Sigmoid colon (tissue), 7 donors: ENCODE data around the gene AVPR2. TPM values are rescaled to one million over a fixed set of nuclear protein-coding genes. Genes with fewer than 3 reads are reported as not detected.
A peak's percentile ranks its signal among the peaks of the same experiment; 100 is the strongest.

Experiments
- DNase-seq: peaks from one replicate; pipeline ENCODE4 v3.0.0-alpha.2; 2019
- H3K27ac ChIP-seq, 4 donors: fragments of 200-600 bp; sonication (generic); one replicate each; pipeline ENCODE4 v1.5.1; 2016 to 2019; ENCODE audit warnings: mild to moderate bottlenecking in 1 of 4
- H3K27me3 ChIP-seq, 3 donors: fragments of 200-600 bp; sonication (generic); one replicate each; pipeline ENCODE4 v1.5.1; 2019; ENCODE audit warnings: mild to moderate bottlenecking in 1 of 3
- H3K36me3 ChIP-seq, 4 donors: fragments of 200-600 bp; sonication (generic); one replicate each; pipeline ENCODE4 v1.5.1; 2016 to 2019
- H3K4me1 ChIP-seq, 4 donors: fragments of 200-600 bp; sonication (generic); one replicate each; pipeline ENCODE4 v1.5.1; 2017 to 2019
- H3K4me3 ChIP-seq, 4 donors: fragments of 200-600 bp; sonication (generic); one replicate each; pipeline ENCODE4 v1.5.1; 2017 to 2019; ENCODE audit warnings: mild to moderate bottlenecking in 2 of 4, moderate library complexity in 1 of 4
- H3K9me3 ChIP-seq, 4 donors: fragments of 200-600 bp in 3 of 4; sonication (generic) in 3 of 4; one replicate each; pipeline versions ENCODE4 v1.5.1 to v1.6.1; 2013 to 2019
- CTCF ChIP-seq, 4 experiments: fragments of 450-650 bp in 3 of 4; fragments of 200-600 bp in 1 of 4; IDR thresholded peaks; one replicate each; pipeline ENCODE4 v1.5.1; 2016 to 2019; ENCODE audit warnings: antibody characterized with exemption in 4 of 4, mild to moderate bottlenecking in 3 of 4, moderate library complexity in 2 of 4
- EP300 ChIP-seq, 4 donors: sonication (generic); formaldehyde crosslinking; IDR thresholded peaks; one replicate each; pipeline ENCODE4 v1.6.1; 2017; ENCODE audit warnings: antibody characterized with exemption in 4 of 4
- POLR2A ChIP-seq, 2 donors: fragments of 450-650 bp; IDR thresholded peaks; one replicate each; pipeline ENCODE4 v1.6.1; 2016; ENCODE audit warnings: antibody characterized with exemption in 2 of 2, mild to moderate bottlenecking in 2 of 2, moderate library complexity in 2 of 2
- POLR2AphosphoS5 ChIP-seq, 4 donors: sonication (generic); formaldehyde crosslinking; IDR thresholded peaks; one replicate each; pipeline ENCODE4 v1.6.1; 2017; ENCODE audit warnings: antibody characterized with exemption in 4 of 4
- WGBS, 2 donors: extraction: QIAGEN DNeasy Blood & Tissue Kit; methylation state at CpG; one replicate each; pipeline ENCODE4 v1.1.7; 2013; 5-methylcytosine and 5-hydroxymethylcytosine counted together
- intact Hi-C: fragments of 100-400 bp; cut with DNase I; formaldehyde crosslinking; loops from one replicate; pipeline ENCODE4 v1.15.1; 2023
- polyA plus RNA-seq, 3 donors: library from polyadenylated mRNA; stranded (reverse); fragments of 200-250 nt; gene quantifications; one replicate each; pipeline ENCODE4 v1.2.3, GENCODE V29; 2013
- total RNA-seq, 4 donors: library from RNA; depleted of rRNA; stranded (reverse); fragments of >200 nt; gene quantifications; one replicate each; pipeline ENCODE4 v1.1.0, GENCODE V29; 2016
- donor health status: healthy with polysubstance abuse.
- donor health status: Bipolar disorder and iron deficiency.
- donor health status: healthy.

AVPR2 gene
- total and polyA plus RNA-seq, 7 donors: 1.1 to 2.2 (median 1.1) TPM; not detected in 2

GRCh38 chrX:153909024-153909979 lies 4.8 kb downstream of the AVPR2 start:
- 84 to 88% methylated on average over 37 of the region's 37 CpGs for WGBS, 2 donors
- peak; percentile 61 for DNase-seq
- intact Hi-C loops: no loop called here

GRCh38 chrX:153909980-153910360 lies 5.5 kb downstream of the AVPR2 start:
- 93 to 95% methylated on average over 25 of the region's 25 CpGs for WGBS, 2 donors
- no peaks in the 10 kb centered on the region for H3K9me3 ChIP-seq
- H3K4me1 ChIP-seq: no peaks in the 10 kb centered on the region
- intact Hi-C loops: no loop called here
- no peak overlapping the region for H3K4me3 ChIP-seq
- peaks cover 0 to 6% (median 0%) of the 10 kb centered on the region in 3 donors for H3K27me3 ChIP-seq
- DNase-seq: no peak
- H3K36me3 ChIP-seq: no peaks in the 10 kb centered on the region
- no peak overlapping the region for H3K27ac ChIP-seq
- TF ChIP-seq POLR2AphosphoS5 (IDR thresholded peaks at IDR 0.05) (no peak), POLR2A (IDR thresholded peaks at IDR 0.05) (no peak), CTCF (IDR thresholded peaks at IDR 0.05) (no peak), EP300 (IDR thresholded peaks at IDR 0.05) (no peak)

More at GRCh38 chrX:153909024-153909979, 4.8 kb downstream of the AVPR2 start:
- H3K27ac ChIP-seq: no peak overlapping the region
- peaks cover 0 to 6% (median 0%) of the 10 kb centered on the region in 3 donors for H3K27me3 ChIP-seq
- H3K4me1 ChIP-seq: peaks cover 0 to 4% (median 0%) of the 10 kb centered on the region in 4 donors
- no peak overlapping the region for H3K4me3 ChIP-seq
- TF ChIP-seq CTCF (IDR thresholded peaks at IDR 0.05): no peak
- no peak for TF ChIP-seq EP300 (IDR thresholded peaks at IDR 0.05)
- TF ChIP-seq POLR2A (IDR thresholded peaks at IDR 0.05): no peak
- no peak for TF ChIP-seq POLR2AphosphoS5 (IDR thresholded peaks at IDR 0.05)
- H3K9me3 ChIP-seq: no peaks in the 10 kb centered on the region
- H3K36me3 ChIP-seq: no peaks in the 10 kb centered on the region

- no peak overlapping the region for H3K27ac ChIP-seq
- peaks cover 0 to 6% (median 0%) of the 10 kb centered on the region in 3 donors for H3K27me3 ChIP-seq
- H3K4me3 ChIP-seq: no peak overlapping the region
- no peaks in the 10 kb centered on the region for H3K9me3 ChIP-seq
- H3K36me3 ChIP-seq: no peaks in the 10 kb centered on the region
- no peaks in the 10 kb centered on the region for H3K4me1 ChIP-seq
- DNase-seq: no peak
- intact Hi-C loops: no loop called here
- no peak for TF ChIP-seq POLR2AphosphoS5 (IDR thresholded peaks at IDR 0.05)
- no peak for TF ChIP-seq POLR2A (IDR thresholded peaks at IDR 0.05)
- no peak for TF ChIP-seq CTCF (IDR thresholded peaks at IDR 0.05)
- 95 to 96% methylated on average over 22 of the region's 22 CpGs for WGBS, 2 donors
Observed at GRCh38 chrX:153910446-153910845, 6.0 kb downstream of the AVPR2 start.

- no peaks in the 10 kb centered on the region for H3K9me3 ChIP-seq
- no peak overlapping the region for H3K27ac ChIP-seq
- 79 to 90% methylated on average over 6 of the region's 6 CpGs for WGBS, 2 donors
- no peak for DNase-seq
- H3K36me3 ChIP-seq: no peaks in the 10 kb centered on the region
- H3K27me3 ChIP-seq: peaks cover 0 to 6% (median 0%) of the 10 kb centered on the region in 3 donors
- no peak for TF ChIP-seq EP300 (IDR thresholded peaks at IDR 0.05)
- TF ChIP-seq POLR2AphosphoS5 (IDR thresholded peaks at IDR 0.05): no peak
- no peak for TF ChIP-seq CTCF (IDR thresholded peaks at IDR 0.05)
- TF ChIP-seq POLR2A (IDR thresholded peaks at IDR 0.05): no peak
- H3K4me3 ChIP-seq: no peak overlapping the region
- intact Hi-C loops: no loop called here
- H3K4me1 ChIP-seq: no peaks in the 10 kb centered on the region
Observed at GRCh38 chrX:153911798-153912197, 7.3 kb downstream of the AVPR2 start.
